ENCODE data around the gene POLR2F.
"Not testable (repeated sequence)": the region's sequence is repeated elsewhere in the genome, so short reads cannot be mapped to it uniquely, and the experiment has no call there.

The POLR2F gene

GRCh38 chr22:37954686-37955085 lies 1.2 kb downstream of the POLR2F start:
- no peak for DNase-seq (ENCODE audit: low spot score)

GRCh38 chr22:37955825-37956397 lies 2.4 kb downstream of the POLR2F start:
- not testable (repeated sequence) for DNase-seq (ENCODE audit: low spot score)

GRCh38 chr22:37957232-37957631 lies 3.7 kb downstream of the POLR2F start:
- no peak for DNase-seq (ENCODE audit: low spot score)

- DNase-seq (ENCODE audit: low spot score): no peak
These were observed 5.8 kb downstream of the POLR2F start for GRCh38 chr22:37959231-37959825.

GRCh38 chr22:37961062-37961461 lies 7.6 kb downstream of the POLR2F start:
- DNase-seq (ENCODE audit: low spot score): no peak

- DNase-seq (ENCODE audit: low spot score): no peak
These were observed 12.6 kb downstream of the POLR2F start for GRCh38 chr22:37965940-37966664.

GRCh38 chr22:37967147-37967546 lies 13.6 kb downstream of the POLR2F start:
- DNase-seq (ENCODE audit: low spot score): no peak

GRCh38 chr22:37967637-37968451 lies 14.3 kb downstream of the POLR2F start:
- no peak for DNase-seq (ENCODE audit: low spot score)

- no peak for DNase-seq (ENCODE audit: low spot score)
These were observed 15.2 kb downstream of the POLR2F start for GRCh38 chr22:37968452-37969251.

GRCh38 chr22:37970864-37971263 lies 17.4 kb downstream of the POLR2F start:
- DNase-seq (ENCODE audit: low spot score): no peak

- peak; percentile 66 for DNase-seq (ENCODE audit: low spot score)
These were observed 18.3 kb downstream of the POLR2F start for GRCh38 chr22:37971475-37972434.

GRCh38 chr22:37972527-37972926 lies 19.0 kb downstream of the POLR2F start:
- no peak for DNase-seq (ENCODE audit: low spot score)

GRCh38 chr22:37973271-37974170 lies 20.0 kb downstream of the POLR2F start:
- DNase-seq (ENCODE audit: low spot score): no peak

GRCh38 chr22:37975153-37975552 lies 21.7 kb downstream of the POLR2F start:
- DNase-seq (ENCODE audit: low spot score): no peak

- DNase-seq (ENCODE audit: low spot score): not testable (repeated sequence)
These were observed 22.5 kb downstream of the POLR2F start for GRCh38 chr22:37976022-37976421.

- no peak for DNase-seq (ENCODE audit: low spot score)
These were observed 23.0 kb downstream of the POLR2F start for GRCh38 chr22:37976547-37976946.

GRCh38 chr22:37979782-37980181 lies 26.3 kb downstream of the POLR2F start:
- peak; percentile 75 for DNase-seq (ENCODE audit: low spot score)

GRCh38 chr22:37981282-37982011 lies 27.9 kb downstream of the POLR2F start:
- no peak for DNase-seq (ENCODE audit: low spot score)

Measured in iPS-NIHi11 (cell line).